Keratinocyte (primary cell): Measurements from ENCODE around the gene KIAA1958. TPM values are rescaled to one million over a fixed set of nuclear protein-coding genes. Genes with fewer than 3 reads are reported as not detected.

Experiments used
- DNase-seq: peaks from one replicate; pipeline ENCODE4 v3.0.0-alpha.2; 2011; ENCODE audit warnings: low read depth, missing footprints, low spot score
- FAIRE-seq: peaks from 2 replicates; lab custom pipeline; 2011; peaks lifted over from hg19 to GRCh38; lab: Jason Lieb, UNC
- H2AFZ ChIP-seq: 2 replicates; pipeline ENCODE4 v1.6.0; 2012; ENCODE audit warnings: low read length, control low read depth, inconsistent platforms; ENCODE audit not compliant: control insufficient read depth
- H3K27ac ChIP-seq: 2 replicates; pipeline ENCODE4 v1.5.1; 2011; ENCODE audit warnings: low read length; ENCODE audit not compliant: control insufficient read depth, insufficient read depth
- H3K27me3 ChIP-seq: 3 replicates; pipeline ENCODE4 v1.6.0; 2011; ENCODE audit warnings: low read length; ENCODE audit not compliant: control insufficient read depth, insufficient read depth; ENCODE audit errors: extremely low read depth
- H3K36me3 ChIP-seq, 2 experiments: 2 replicates in 1 of 2; 3 replicates in 1 of 2; pipeline ENCODE4 v1.5.1; 2011; ENCODE audit warnings: low read length in 2 of 2, mild to moderate bottlenecking in 1 of 2; ENCODE audit not compliant: control insufficient read depth in 2 of 2, insufficient read depth in 2 of 2; ENCODE audit errors: extremely low read depth in 1 of 2
- H3K4me1 ChIP-seq: 3 replicates; pipeline ENCODE4 v1.5.1; 2011; ENCODE audit warnings: low read length; ENCODE audit not compliant: control insufficient read depth, insufficient read depth; ENCODE audit errors: extremely low read depth
- H3K4me2 ChIP-seq: 3 replicates; pipeline ENCODE4 v1.6.0; 2011; ENCODE audit warnings: low read depth, low read length; ENCODE audit not compliant: control insufficient read depth, insufficient read depth; ENCODE audit errors: extremely low read depth
- H3K4me3 ChIP-seq, 3 experiments: fragments of 200-600 bp in 1 of 3; sonication (generic) in 1 of 3; 2 replicates in 2 of 3; 3 replicates in 1 of 3; pipeline ENCODE4 v1.5.1; 2011 to 2016; ENCODE audit warnings: low read length in 3 of 3, mild to moderate bottlenecking in 3 of 3, control low read depth in 2 of 3, inconsistent platforms in 1 of 3, low read depth in 1 of 3, mixed read lengths in 1 of 3, mixed run types in 1 of 3, moderate library complexity in 1 of 3; ENCODE audit not compliant: control insufficient read depth in 2 of 3, insufficient read depth in 2 of 3; ENCODE audit errors: extremely low read depth in 1 of 3
- H3K79me2 ChIP-seq: 2 replicates; pipeline ENCODE4 v1.6.0; 2012; ENCODE audit warnings: low read length; ENCODE audit not compliant: control insufficient read depth, insufficient read depth
- H3K9ac ChIP-seq: 3 replicates; pipeline ENCODE4 v1.6.0; 2011; ENCODE audit warnings: low read length; ENCODE audit not compliant: control insufficient read depth, insufficient read depth; ENCODE audit errors: extremely low read depth
- H3K9me1 ChIP-seq: 3 replicates; pipeline ENCODE4 v1.6.0; 2011; ENCODE audit warnings: low read length; ENCODE audit not compliant: control insufficient read depth, insufficient read depth; ENCODE audit errors: extremely low read depth
- H3K9me3 ChIP-seq: 2 replicates; pipeline ENCODE4 v1.5.1; 2012; ENCODE audit warnings: low read depth, low read length; ENCODE audit not compliant: control insufficient read depth
- H4K20me1 ChIP-seq: 3 replicates; pipeline ENCODE4 v1.6.0; 2011; ENCODE audit warnings: low read length; ENCODE audit not compliant: control insufficient read depth, insufficient read depth; ENCODE audit errors: extremely low read depth
- CTCF ChIP-seq, 3 experiments: IDR thresholded peaks in 1 of 3; conservative IDR thresholded peaks in 1 of 3; optimal IDR thresholded peaks in 1 of 3; 2 replicates in 2 of 3; 3 replicates in 1 of 3; pipeline versions ENCODE3 to v1.5.1; 2011; ENCODE audit warnings: low read length in 3 of 3, mild to moderate bottlenecking in 3 of 3, moderate library complexity in 2 of 3, control low read depth in 1 of 3, inconsistent platforms in 1 of 3; ENCODE audit not compliant: insufficient read depth in 2 of 3; ENCODE audit errors: extremely low read depth in 1 of 3
- EZH2 ChIP-seq: IDR thresholded peaks from one replicate; pipeline ENCODE4 v1.6.1; 2012; ENCODE audit warnings: inconsistent platforms, mild to moderate bottlenecking, low read length, moderate library complexity
- dilution Hi-C: fragments of 300-500 bp; cut with MboI; formaldehyde crosslinking; loops from one replicate; pipeline ENCODE4 v1.7.0; 2020; ENCODE audit warnings: low sequenced_read_pairs; ENCODE audit not compliant: extremely low pct_ligation_motif_present
- polyA plus RNA-seq, 5 experiments: library from polyadenylated mRNA; depleted of rRNA in 3 of 5; stranded (reverse) in 3 of 5; stranded (forward) in 1 of 5; unstranded in 1 of 5; fragments of >200 nt; gene quantifications; 1 replicate in 1 of 5; 2 replicates in 3 of 5; 3 replicates in 1 of 5; pipeline versions ENCODE4 v1.2.1 to v1.2.3, GENCODE V29; 2011 to 2012; ENCODE audit warnings: missing spikeins in 2 of 5, low read depth in 1 of 5, low replicate concordance in 1 of 5

KIAA1958 gene
- polyA plus RNA-seq, 1 donor (not counting 4 experiments of a cell fraction or from before 2014, with no cell fraction given): 0.84 TPM

GRCh38 chr9:112472996-112473395 lies 13.6 kb upstream of the KIAA1958 start:
- DNase-seq (no peak), FAIRE-seq (no peak)
- Histone ChIP-seq H3K9me1 (no peaks in the 10 kb centered on the region), H3K4me2 (no peak overlapping the region), H3K27ac (no peak overlapping the region), H4K20me1 (no peaks in the 10 kb centered on the region), H3K4me1 (no peaks in the 10 kb centered on the region), H3K9me3 (no peaks in the 10 kb centered on the region), H3K4me3 (no peak overlapping the region), H3K79me2 (no peaks in the 10 kb centered on the region), H2AFZ (no peak overlapping the region), H3K9ac (no peak overlapping the region), H3K36me3 (peaks cover 0 to 2% of the 10 kb centered on the region in 2 experiments), H3K27me3 (no peaks in the 10 kb centered on the region)
- no peak for TF ChIP-seq EZH2
- no peak for TF ChIP-seq CTCF (optimal IDR thresholded peaks at IDR 0.05 in 1 of 3, IDR thresholded peaks at IDR 0.05 in 1 of 3, conservative IDR thresholded peaks at IDR 0.05 in 1 of 3; ENCODE audit: extremely low read depth in 1 of 3, insufficient read depth in 2 of 3, low read length in 3 of 3)
- dilution Hi-C loops: no loop called here

- Histone ChIP-seq H4K20me1 (no peaks in the 10 kb centered on the region), H3K27ac (no peak overlapping the region), H3K36me3 (peaks cover 0 to 2% of the 10 kb centered on the region in 2 experiments), H3K4me3 (no peak overlapping the region), H3K9me3 (no peaks in the 10 kb centered on the region), H3K4me1 (no peaks in the 10 kb centered on the region), H3K27me3 (no peaks in the 10 kb centered on the region), H2AFZ (no peak overlapping the region), H3K79me2 (no peaks in the 10 kb centered on the region), H3K4me2 (no peak overlapping the region), H3K9me1 (no peaks in the 10 kb centered on the region), H3K9ac (no peak overlapping the region)
- no peak for TF ChIP-seq CTCF (optimal IDR thresholded peaks at IDR 0.05 in 1 of 3, IDR thresholded peaks at IDR 0.05 in 1 of 3, conservative IDR thresholded peaks at IDR 0.05 in 1 of 3; ENCODE audit: extremely low read depth in 1 of 3, insufficient read depth in 2 of 3, low read length in 3 of 3)
- no peak for TF ChIP-seq EZH2
- DNase-seq (no peak), FAIRE-seq (no peak)
- dilution Hi-C loops: no loop called here
These were observed 12.6 kb upstream of the KIAA1958 start for GRCh38 chr9:112473986-112474385.
